ENCODE results near the gene GNAL.

Gene GNAL

GRCh38 chr18:11775436-11776174 lies 86.5 kb downstream of the GNAL start:
- H4K20me1 ChIP-seq (ENCODE audit: insufficient read depth, low read length): no peaks in the 10 kb centered on the region
- no peaks in the 10 kb centered on the region for H3K36me3 ChIP-seq (ENCODE audit: insufficient read depth, low read length)
- peaks cover 6% of the 10 kb centered on the region for H3K27me3 ChIP-seq (ENCODE audit: insufficient read depth, low read length, poor library complexity)
- H3K4me1 ChIP-seq (ENCODE audit: insufficient read depth, low read length): no peaks in the 10 kb centered on the region
- H3K4me3 ChIP-seq (ENCODE audit: low read depth in 1 of 2, low read length in 2 of 2): no peak overlapping the region
- no peak overlapping the region for H2AFZ ChIP-seq (ENCODE audit: low read depth, low read length)
- ATAC-seq (ENCODE audit: insufficient read depth, low read depth): no peak
- no peaks in the 10 kb centered on the region for H3K9me3 ChIP-seq (ENCODE audit: insufficient read depth, low read length, severe bottlenecking)
- no peak for DNase-seq
- no peak overlapping the region for H3K27ac ChIP-seq (ENCODE audit: low read length)
- no peak overlapping the region for H3K9ac ChIP-seq (ENCODE audit: low read depth, low read length)
- no peak overlapping the region for H3K4me2 ChIP-seq (ENCODE audit: insufficient read depth, low read length)
- H3K79me2 ChIP-seq (ENCODE audit: insufficient read depth, low read length): no peaks in the 10 kb centered on the region
- TF ChIP-seq EZH2 (IDR thresholded peaks at IDR 0.05; ENCODE audit: borderline replicate concordance, low read depth, low read length, severe bottlenecking): no peak
- no peak for TF ChIP-seq CTCF (IDR thresholded peaks at IDR 0.05; ENCODE audit: borderline replicate concordance, extremely low read depth, low read length, poor library complexity, severe bottlenecking)

GRCh38 chr18:11780042-11780441 lies 91.0 kb downstream of the GNAL start:
- no peaks in the 10 kb centered on the region for H3K79me2 ChIP-seq (ENCODE audit: insufficient read depth, low read length)
- no peak overlapping the region for H3K9ac ChIP-seq (ENCODE audit: low read depth, low read length)
- H3K36me3 ChIP-seq (ENCODE audit: insufficient read depth, low read length): no peaks in the 10 kb centered on the region
- no peaks in the 10 kb centered on the region for H4K20me1 ChIP-seq (ENCODE audit: insufficient read depth, low read length)
- DNase-seq: no peak
- H3K9me3 ChIP-seq (ENCODE audit: insufficient read depth, low read length, severe bottlenecking): no peaks in the 10 kb centered on the region
- H3K27me3 ChIP-seq (ENCODE audit: insufficient read depth, low read length, poor library complexity): peaks cover 6% of the 10 kb centered on the region
- no peak overlapping the region for H3K27ac ChIP-seq (ENCODE audit: low read length)
- H3K4me2 ChIP-seq (ENCODE audit: insufficient read depth, low read length): no peak overlapping the region
- H2AFZ ChIP-seq (ENCODE audit: low read depth, low read length): no peak overlapping the region
- no peak for ATAC-seq (ENCODE audit: insufficient read depth, low read depth)
- H3K4me1 ChIP-seq (ENCODE audit: insufficient read depth, low read length): no peaks in the 10 kb centered on the region
- H3K4me3 ChIP-seq (ENCODE audit: low read depth in 1 of 2, low read length in 2 of 2): no peak overlapping the region
- TF ChIP-seq EZH2 (IDR thresholded peaks at IDR 0.05; ENCODE audit: borderline replicate concordance, low read depth, low read length, severe bottlenecking) (no peak), CTCF (IDR thresholded peaks at IDR 0.05; ENCODE audit: borderline replicate concordance, extremely low read depth, low read length, poor library complexity, severe bottlenecking) (no peak)

GRCh38 chr18:11783716-11784331 lies 94.8 kb downstream of the GNAL start:
- no peak overlapping the region for H3K4me3 ChIP-seq (ENCODE audit: low read depth in 1 of 2, low read length in 2 of 2)
- no peaks in the 10 kb centered on the region for H3K9me3 ChIP-seq (ENCODE audit: insufficient read depth, low read length, severe bottlenecking)
- no peak overlapping the region for H3K27ac ChIP-seq (ENCODE audit: low read length)
- H2AFZ ChIP-seq (ENCODE audit: low read depth, low read length): no peak overlapping the region
- H3K36me3 ChIP-seq (ENCODE audit: insufficient read depth, low read length): no peaks in the 10 kb centered on the region
- ATAC-seq (ENCODE audit: insufficient read depth, low read depth) (no peak), DNase-seq (no peak)
- H4K20me1 ChIP-seq (ENCODE audit: insufficient read depth, low read length): no peaks in the 10 kb centered on the region
- peaks cover 3% of the 10 kb centered on the region for H3K27me3 ChIP-seq (ENCODE audit: insufficient read depth, low read length, poor library complexity)
- H3K4me2 ChIP-seq (ENCODE audit: insufficient read depth, low read length): no peak overlapping the region
- H3K9ac ChIP-seq (ENCODE audit: low read depth, low read length): no peak overlapping the region
- no peak for TF ChIP-seq EZH2 (IDR thresholded peaks at IDR 0.05; ENCODE audit: borderline replicate concordance, low read depth, low read length, severe bottlenecking)
- TF ChIP-seq CTCF (IDR thresholded peaks at IDR 0.05; ENCODE audit: borderline replicate concordance, extremely low read depth, low read length, poor library complexity, severe bottlenecking): no peak
- no peaks in the 10 kb centered on the region for H3K4me1 ChIP-seq (ENCODE audit: insufficient read depth, low read length)
- no peaks in the 10 kb centered on the region for H3K79me2 ChIP-seq (ENCODE audit: insufficient read depth, low read length)

All from DND-41 (cell line).